Activated naive CD4-positive, alpha-beta T cell treated with anti-CD3 and anti-CD28 coated beads, Interleukin-2, amount 10 ng/mL, durations not matched to agents 7 days and 5 days (primary cell): ENCODE data around the gene ARID1A.
"Not testable (repeated sequence)": the region's sequence is repeated elsewhere in the genome, so short reads cannot be mapped to it uniquely, and the experiment has no call there.

Experiments used
- CTCF ChIA-PET: fragments of 350-600 bp; sonication (Branson Sonifier 250); formaldehyde crosslinking; loops from one replicate; lab custom pipeline; 2021; ENCODE audit warnings: antibody characterized with exemption; lab: Charles Lee
- DNase-seq: peaks from one replicate; pipeline ENCODE4 v3.0.0-alpha.2; 2020
- H3K27ac Mint-ChIP-seq: one replicate; pipeline ENCODE4 v1.8.0; 2021; ENCODE audit warnings: mild to moderate bottlenecking, moderate library complexity, mixed read lengths
- H3K27me3 Mint-ChIP-seq: one replicate; pipeline ENCODE4 v1.8.0; 2021; ENCODE audit warnings: mild to moderate bottlenecking, mixed read lengths
- H3K36me3 Mint-ChIP-seq: one replicate; pipeline ENCODE4 v1.8.0; 2021; ENCODE audit warnings: mixed read lengths
- H3K4me1 Mint-ChIP-seq: one replicate; pipeline ENCODE4 v1.8.0; 2021; ENCODE audit warnings: mixed read lengths
- H3K4me3 Mint-ChIP-seq: one replicate; pipeline ENCODE4 v1.8.0; 2021; ENCODE audit warnings: mild to moderate bottlenecking, moderate library complexity, mixed read lengths
- H3K9me3 Mint-ChIP-seq: one replicate; pipeline ENCODE4 v1.8.0; 2021; ENCODE audit warnings: mixed read lengths

The ARID1A gene

DNA sequence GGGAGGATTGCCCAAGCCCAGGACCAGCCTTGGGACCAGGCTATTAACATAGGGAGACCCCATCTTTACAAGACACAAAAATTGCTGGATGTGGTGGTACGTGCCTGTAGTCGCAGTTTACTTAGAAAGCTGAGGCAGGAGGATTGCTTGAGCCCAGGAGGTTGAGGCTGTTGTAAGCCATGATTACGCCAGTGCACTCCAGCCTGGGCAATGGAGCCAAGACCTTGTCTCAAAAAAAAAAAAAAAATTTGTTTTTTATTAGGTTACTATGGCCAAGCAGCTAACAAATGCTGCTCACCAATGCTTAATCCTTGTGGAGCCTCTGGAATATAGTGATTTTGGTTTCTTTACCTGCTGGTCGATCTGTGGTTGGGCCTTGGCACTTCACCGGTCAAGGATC lies 8.8 kb downstream of the ARID1A start:
- no peak for DNase-seq
- Mint-ChIP-seq H3K4me1 (peaks cover 32% of the 10 kb centered on the region), H3K27me3 (no peaks in the 10 kb centered on the region), H3K9me3 (no peaks in the 10 kb centered on the region), H3K4me3 (no peak overlapping the region), H3K27ac (no peak overlapping the region), H3K36me3 (peaks cover 34% of the 10 kb centered on the region)
- CTCF ChIA-PET, result interaction anchor here (0.6 to 0.9 kb wide), 2 partner anchors 16 to 234 kb away, joined by 3 read pairs; no protein-coding TSS in a partner anchor

GRCh38 chr1:26705227-26705626 lies 9.4 kb downstream of the ARID1A start:
- peaks cover 32% of the 10 kb centered on the region for H3K4me1 Mint-ChIP-seq
- CTCF ChIA-PET, result interaction anchor here (0.6 kb wide), 1 partner anchor 235 kb away, joined by 3 read pairs; no protein-coding TSS in a partner anchor
- not testable (repeated sequence) for H3K9me3 Mint-ChIP-seq, H3K27me3 Mint-ChIP-seq, DNase-seq, H3K27ac Mint-ChIP-seq, H3K4me3 Mint-ChIP-seq
- H3K36me3 Mint-ChIP-seq, result peaks cover 34% of the 10 kb centered on the region

- H3K27ac Mint-ChIP-seq, result peak overlapping the region; percentile 2
- no peaks in the 10 kb centered on the region for H3K9me3 Mint-ChIP-seq
- DNase-seq, result no peak
These were observed 10.0 kb downstream of the ARID1A start for GRCh38 chr1:26705788-26706311.

GRCh38 chr1:26706315-26706714 lies 10.5 kb downstream of the ARID1A start:
- peaks cover 38% of the 10 kb centered on the region for H3K36me3 Mint-ChIP-seq

More at GRCh38 chr1:26705788-26706311, 10.0 kb downstream of the ARID1A start:
- Mint-ChIP-seq H3K27me3 (no peaks in the 10 kb centered on the region), H3K4me1 (peaks cover 36% of the 10 kb centered on the region), H3K4me3 (no peak overlapping the region), H3K36me3 (peaks cover 38% of the 10 kb centered on the region)
- CTCF ChIA-PET, result no interaction called here

DNA sequence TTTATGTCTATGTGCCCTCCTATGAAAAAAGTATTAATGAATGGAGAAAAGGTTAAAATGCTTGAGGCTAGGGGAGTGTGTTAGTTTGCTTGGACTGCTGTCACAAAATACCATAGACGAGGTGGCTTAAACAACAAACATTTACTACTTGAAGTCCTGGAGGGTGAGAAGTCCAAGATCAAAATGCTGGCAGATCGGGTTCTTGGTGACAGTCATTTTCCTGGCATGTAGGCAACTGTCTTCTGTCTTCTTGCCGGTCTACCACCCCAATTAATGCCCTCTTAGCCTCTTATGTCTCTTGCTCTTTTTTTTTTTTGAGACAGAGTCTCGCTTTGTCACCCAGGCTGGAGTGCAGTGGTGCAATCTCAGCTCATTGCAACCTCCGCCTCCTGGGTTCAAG lies 15.0 kb downstream of the ARID1A start:
- H3K27me3 Mint-ChIP-seq, result no peaks in the 10 kb centered on the region
- CTCF ChIA-PET, result no interaction called here
- no peak overlapping the region for H3K4me3 Mint-ChIP-seq
- no peak for DNase-seq
- H3K9me3 Mint-ChIP-seq, result no peaks in the 10 kb centered on the region
- H3K27ac Mint-ChIP-seq, result no peak overlapping the region
- H3K4me1 Mint-ChIP-seq, result peaks cover 71% of the 10 kb centered on the region
- H3K36me3 Mint-ChIP-seq, result peaks cover 58% of the 10 kb centered on the region

More at GRCh38 chr1:26706315-26706714, 10.5 kb downstream of the ARID1A start:
- CTCF ChIA-PET, result no interaction called here
- no peak overlapping the region for H3K4me3 Mint-ChIP-seq
- H3K27ac Mint-ChIP-seq, result peak overlapping the region; percentile 63
- DNase-seq, result no peak
- H3K9me3 Mint-ChIP-seq, result no peaks in the 10 kb centered on the region
- peaks cover 37% of the 10 kb centered on the region for H3K4me1 Mint-ChIP-seq
- no peaks in the 10 kb centered on the region for H3K27me3 Mint-ChIP-seq

DNA sequence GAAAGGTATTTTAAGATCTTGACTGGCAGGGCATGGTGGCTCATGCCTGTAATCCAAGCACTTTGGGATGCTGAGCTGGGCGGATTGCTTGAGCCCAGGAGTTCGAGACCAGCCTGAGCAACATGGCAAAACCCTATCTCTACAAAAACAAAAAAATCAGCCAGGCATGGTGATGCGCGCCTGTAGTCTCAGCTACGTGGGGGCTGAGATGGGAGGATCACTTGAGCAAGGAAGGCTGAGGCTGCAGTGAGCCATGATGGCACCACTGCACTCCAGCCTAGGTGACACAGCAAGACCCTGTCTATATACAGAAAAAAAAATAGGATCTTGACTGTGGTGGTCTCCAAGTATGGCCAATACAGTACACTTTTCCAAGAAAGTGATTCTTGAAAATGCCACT lies 16.0 kb downstream of the ARID1A start:
- peaks cover 55% of the 10 kb centered on the region for H3K36me3 Mint-ChIP-seq
- H3K27me3 Mint-ChIP-seq, result no peaks in the 10 kb centered on the region
- no peaks in the 10 kb centered on the region for H3K9me3 Mint-ChIP-seq
- no peak for DNase-seq
- no peak overlapping the region for H3K4me3 Mint-ChIP-seq
- peaks cover 69% of the 10 kb centered on the region for H3K4me1 Mint-ChIP-seq
- H3K27ac Mint-ChIP-seq, result no peak overlapping the region
- CTCF ChIA-PET, result no interaction called here

GRCh38 chr1:26717017-26717491 lies 21.2 kb downstream of the ARID1A start:
- Mint-ChIP-seq H3K27me3 (no peaks in the 10 kb centered on the region), H3K9me3 (no peaks in the 10 kb centered on the region), H3K27ac (peak overlapping the region; percentile 56), H3K4me3 (no peak overlapping the region), H3K4me1 (peaks cover 87% of the 10 kb centered on the region), H3K36me3 (peaks cover 51% of the 10 kb centered on the region)
- CTCF ChIA-PET, result no interaction called here
- DNase-seq, result no peak

GRCh38 chr1:26719205-26719604 lies 23.4 kb downstream of the ARID1A start:
- Mint-ChIP-seq H3K27me3 (no peaks in the 10 kb centered on the region), H3K4me1 (peaks cover 87% of the 10 kb centered on the region), H3K27ac (no peak overlapping the region), H3K4me3 (no peak overlapping the region), H3K9me3 (no peaks in the 10 kb centered on the region), H3K36me3 (peaks cover 42% of the 10 kb centered on the region)
- no peak for DNase-seq
- CTCF ChIA-PET, result no interaction called here

DNA sequence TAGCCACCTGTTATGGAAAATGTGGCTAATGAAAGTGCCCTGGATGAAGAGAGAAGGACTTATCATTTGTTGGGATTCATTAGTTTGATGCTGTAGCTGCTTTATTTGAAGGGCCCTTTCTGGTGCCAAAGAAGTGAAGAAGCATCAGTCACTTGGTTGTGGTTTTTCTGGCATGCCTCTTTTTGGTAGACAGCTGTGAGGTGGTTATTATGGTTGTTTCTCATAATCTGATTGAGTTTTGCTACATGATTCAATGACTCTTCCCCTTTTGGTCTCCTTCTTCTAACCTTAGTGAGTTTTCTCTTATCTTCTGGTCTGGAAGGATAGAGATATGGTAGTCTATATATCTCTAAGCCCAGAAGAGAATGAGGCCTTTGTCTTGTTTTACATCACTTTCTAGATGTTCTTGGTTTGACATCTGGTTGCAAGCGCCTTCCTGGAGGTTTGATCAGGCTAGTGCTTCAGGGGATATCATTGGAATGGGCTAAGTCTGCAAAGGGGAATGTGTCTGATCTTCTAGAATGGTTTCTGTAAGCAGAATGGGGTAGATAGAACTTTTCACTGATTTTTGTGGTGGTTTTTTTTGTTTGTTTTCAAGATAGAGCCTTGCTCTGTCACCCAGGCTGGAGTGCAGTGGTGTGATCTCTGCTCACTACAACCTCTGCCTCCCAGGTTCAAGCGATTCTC lies 26.0 kb downstream of the ARID1A start:
- H3K4me3 Mint-ChIP-seq, result peak overlapping the region; percentile 5
- H3K4me1 Mint-ChIP-seq, result peaks cover 88% of the 10 kb centered on the region
- H3K9me3 Mint-ChIP-seq, result no peaks in the 10 kb centered on the region
- H3K36me3 Mint-ChIP-seq, result peaks cover 33% of the 10 kb centered on the region
- DNase-seq, result no peak
- no peaks in the 10 kb centered on the region for H3K27me3 Mint-ChIP-seq
- CTCF ChIA-PET, result interaction anchor here (0.8 kb wide), 1 partner anchor 19 kb away, joined by 3 read pairs; no protein-coding TSS in a partner anchor
- H3K27ac Mint-ChIP-seq, result peak overlapping the region; percentile 19

GRCh38 chr1:26723013-26723991 lies 27.5 kb downstream of the ARID1A start:
- peak; percentile 68 for DNase-seq
- Mint-ChIP-seq H3K27ac (peak overlapping the region; percentile 75), H3K9me3 (no peaks in the 10 kb centered on the region), H3K27me3 (no peaks in the 10 kb centered on the region), H3K4me1 (peaks cover 88% of the 10 kb centered on the region), H3K36me3 (peaks cover 26% of the 10 kb centered on the region), H3K4me3 (peak overlapping the region; percentile 48)
- CTCF ChIA-PET, result interaction anchor here (0.7 to 1.5 kb wide), 7 partner anchors 10 to 223 kb away, joined by 3 to 4 read pairs (median 3); no protein-coding TSS in a partner anchor

GRCh38 chr1:26724118-26724517 lies 28.3 kb downstream of the ARID1A start:
- Mint-ChIP-seq H3K27me3 (no peaks in the 10 kb centered on the region), H3K36me3 (peaks cover 26% of the 10 kb centered on the region), H3K9me3 (no peaks in the 10 kb centered on the region), H3K4me1 (peaks cover 86% of the 10 kb centered on the region), H3K4me3 (no peak overlapping the region), H3K27ac (no peak overlapping the region)
- CTCF ChIA-PET, result interaction anchor here (0.9 to 1.5 kb wide), 5 partner anchors 16 to 224 kb away, joined by 3 to 4 read pairs (median 3); no protein-coding TSS in a partner anchor
- no peak for DNase-seq

- CTCF ChIA-PET, result interaction anchor here (0.7 to 1.4 kb wide), 3 partner anchors 11 to 64 kb away, joined by 3 to 4 read pairs (median 3); no protein-coding TSS in a partner anchor
- H3K27me3 Mint-ChIP-seq, result no peaks in the 10 kb centered on the region
- H3K36me3 Mint-ChIP-seq, result peaks cover 34% of the 10 kb centered on the region
- peaks cover 84% of the 10 kb centered on the region for H3K4me1 Mint-ChIP-seq
- peak overlapping the region; percentile 24 for H3K27ac Mint-ChIP-seq
- DNase-seq, result no peak
- no peaks in the 10 kb centered on the region for H3K9me3 Mint-ChIP-seq
- no peak overlapping the region for H3K4me3 Mint-ChIP-seq
These were observed 29.1 kb downstream of the ARID1A start for GRCh38 chr1:26724926-26725325.

DNA sequence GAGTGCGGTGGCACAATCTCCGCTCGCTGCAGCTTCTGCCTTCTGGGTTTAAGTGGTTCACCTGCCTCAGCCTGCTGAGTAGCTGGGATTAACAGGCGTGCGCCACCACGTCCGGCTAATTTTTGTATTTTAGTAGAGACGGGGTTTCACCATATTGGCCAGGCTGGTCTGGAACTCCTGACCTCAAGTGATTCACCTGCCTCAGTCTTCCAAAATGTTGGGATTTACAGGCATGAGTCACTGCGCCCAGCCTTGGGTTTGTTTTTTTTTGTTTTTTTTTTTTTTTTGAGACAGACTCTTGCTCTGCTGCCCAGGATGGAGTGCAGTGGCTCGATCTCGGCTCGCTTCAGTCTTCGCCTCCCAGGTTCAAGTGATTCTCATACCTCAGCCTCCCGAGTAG lies 30.1 kb downstream of the ARID1A start:
- DNase-seq, H3K4me3 Mint-ChIP-seq, H3K9me3 Mint-ChIP-seq, H3K27ac Mint-ChIP-seq, H3K27me3 Mint-ChIP-seq: not testable (repeated sequence)
- CTCF ChIA-PET, result interaction anchor here (1.4 to 1.8 kb wide), 2 partner anchors 15 to 63 kb away, joined by 3 read pairs; no protein-coding TSS in a partner anchor
- H3K36me3 Mint-ChIP-seq, result peaks cover 35% of the 10 kb centered on the region
- H3K4me1 Mint-ChIP-seq, result peaks cover 75% of the 10 kb centered on the region
